ENCODE measurements around the gene SMYD3.
A peak's percentile ranks its signal among the peaks of the same experiment; 100 is the strongest.

Gene SMYD3

DNA sequence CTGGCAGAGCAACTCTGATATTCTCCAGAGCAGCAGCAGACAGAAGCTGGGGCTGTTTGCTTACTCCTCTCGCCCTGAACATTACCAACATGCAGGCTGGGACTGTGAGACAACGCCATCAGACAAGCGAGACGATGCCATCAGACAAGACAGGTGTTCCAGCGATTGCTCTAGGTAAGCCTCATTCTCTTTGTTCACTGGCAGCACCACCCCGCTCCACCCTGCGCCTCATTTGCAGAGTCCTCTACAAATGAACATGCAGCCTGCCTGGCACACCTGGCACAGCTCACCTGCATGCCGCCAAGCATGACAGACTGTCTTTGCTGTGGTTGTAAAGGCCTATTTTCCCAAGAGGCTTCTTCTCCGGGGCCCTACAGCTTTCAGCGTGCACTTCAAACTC, 346.2 kb downstream of the SMYD3 start:
- no peak overlapping the region for H3K4me3 Mint-ChIP-seq
- H3K36me3 Mint-ChIP-seq = peaks cover 8% of the 10 kb centered on the region
- H3K4me1 Mint-ChIP-seq = peaks cover 3% of the 10 kb centered on the region
- ATAC-seq (ENCODE audit: low read depth) (no peak), DNase-seq (ENCODE audit: low spot score in 2 of 2) (no peak)
- no peak overlapping the region for H3K27ac Mint-ChIP-seq
- H3K27me3 Mint-ChIP-seq = no peaks in the 10 kb centered on the region
- no peaks in the 10 kb centered on the region for H3K9me3 Mint-ChIP-seq

DNA sequence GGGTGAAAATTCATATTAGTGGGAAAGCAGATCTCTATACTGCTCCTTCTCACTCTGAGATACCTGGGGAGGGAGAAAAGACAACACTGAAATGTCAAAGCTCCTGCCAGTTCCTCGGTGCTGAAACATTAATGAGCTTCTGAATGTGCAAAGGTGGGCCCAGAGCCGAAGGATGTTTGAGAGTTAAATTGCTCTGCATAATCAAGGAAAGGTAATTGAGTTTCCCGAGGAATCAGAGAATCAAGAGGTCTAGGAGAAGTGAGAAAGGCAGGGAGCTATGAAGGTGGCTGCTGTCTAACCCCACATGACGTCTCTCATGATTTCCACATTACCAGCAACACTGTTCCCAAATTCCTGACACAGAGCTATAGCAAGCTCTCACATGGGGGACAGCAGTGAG, 346.7 kb downstream of the SMYD3 start:
- Mint-ChIP-seq H3K4me3 (no peak overlapping the region), H3K9me3 (no peaks in the 10 kb centered on the region), H3K36me3 (peaks cover 8% of the 10 kb centered on the region)

DNA sequence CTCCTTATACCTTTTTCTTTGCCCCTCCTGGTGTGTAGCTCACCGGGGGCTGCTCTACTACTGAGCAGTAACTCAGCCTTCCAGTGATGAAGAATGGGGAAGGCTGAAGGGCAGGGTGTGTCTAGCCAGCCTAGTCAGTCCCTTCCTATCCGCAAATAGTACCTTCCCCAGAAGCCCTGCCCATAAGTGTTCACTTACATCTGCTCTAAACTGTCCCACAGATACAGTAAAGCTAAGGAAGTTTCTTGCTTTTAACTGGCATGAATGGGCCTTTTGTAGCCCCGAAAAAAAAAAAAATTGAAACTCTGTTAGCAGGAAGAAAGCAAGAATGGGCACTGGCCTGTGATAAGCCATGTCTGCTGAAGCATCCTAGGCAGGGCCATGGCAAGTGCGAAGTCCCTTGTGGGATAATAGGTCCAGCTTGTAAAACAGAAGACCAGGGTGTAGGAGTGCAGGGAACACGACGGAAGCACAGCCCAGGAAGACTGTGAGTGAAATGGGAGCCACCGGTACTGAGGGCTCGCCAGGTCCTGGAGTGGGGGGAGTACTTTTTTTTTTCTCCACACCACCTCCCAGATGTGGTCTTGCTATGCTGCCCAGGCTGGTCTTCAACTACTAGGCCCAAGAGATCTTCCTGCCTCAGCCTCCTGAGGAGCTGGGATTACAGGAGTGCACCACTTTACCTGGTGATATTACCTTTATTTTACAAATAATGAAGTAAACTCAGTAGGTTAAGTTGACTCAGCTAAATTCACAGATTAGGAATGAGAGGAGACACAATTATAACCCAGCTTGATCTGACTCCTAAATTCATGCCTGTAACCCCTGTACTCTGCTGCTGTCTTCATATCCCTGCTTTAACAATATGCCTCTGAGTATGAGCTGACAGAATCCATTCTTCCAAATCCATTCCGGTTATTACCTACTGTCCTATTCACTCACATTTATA, 347.5 kb downstream of the SMYD3 start:
- DNase-seq (ENCODE audit: low spot score in 2 of 2) (no peak), ATAC-seq (ENCODE audit: low read depth) (no peak)
- Mint-ChIP-seq H3K9me3 (no peaks in the 10 kb centered on the region), H3K4me3 (no peak overlapping the region), H3K27ac (peak overlapping the region; percentile 2), H3K36me3 (peaks cover 3% of the 10 kb centered on the region), H3K4me1 (peaks cover 3% of the 10 kb centered on the region), H3K27me3 (no peaks in the 10 kb centered on the region)

More for the DNA sequence above, 346.7 kb downstream of the SMYD3 start:
- Mint-ChIP-seq H3K27ac (peak overlapping the region; percentile 2), H3K27me3 (no peaks in the 10 kb centered on the region), H3K4me1 (peaks cover 3% of the 10 kb centered on the region)
- DNase-seq (ENCODE audit: low spot score in 2 of 2) = no peak
- no peak for ATAC-seq (ENCODE audit: low read depth)

DNA sequence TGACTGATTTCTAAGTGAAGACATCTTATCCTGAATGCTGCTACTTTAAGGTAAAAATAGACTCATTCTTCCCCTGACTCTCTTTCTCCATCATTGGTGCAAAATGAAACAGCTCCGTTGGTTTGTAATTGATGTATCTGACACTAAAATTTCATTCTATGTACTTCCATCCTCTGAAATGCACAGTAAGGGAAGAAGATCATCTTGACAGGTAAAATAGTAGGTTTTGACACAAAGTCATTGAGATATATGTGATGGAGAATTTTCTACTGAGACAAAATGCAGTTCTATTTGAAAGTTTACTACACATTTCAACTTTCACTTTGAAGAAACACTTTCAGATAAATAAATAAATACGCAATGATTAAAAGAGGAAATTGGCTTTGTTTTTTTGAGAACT, 348.9 kb downstream of the SMYD3 start:
- ATAC-seq (ENCODE audit: low read depth) (no peak), DNase-seq (ENCODE audit: low spot score in 2 of 2) (no peak)
- H3K27ac Mint-ChIP-seq = no peak overlapping the region
- H3K9me3 Mint-ChIP-seq = no peaks in the 10 kb centered on the region
- H3K36me3 Mint-ChIP-seq = peaks cover 7% of the 10 kb centered on the region
- no peak overlapping the region for H3K4me3 Mint-ChIP-seq
- peaks cover 3% of the 10 kb centered on the region for H3K4me1 Mint-ChIP-seq
- H3K27me3 Mint-ChIP-seq = no peaks in the 10 kb centered on the region

DNA sequence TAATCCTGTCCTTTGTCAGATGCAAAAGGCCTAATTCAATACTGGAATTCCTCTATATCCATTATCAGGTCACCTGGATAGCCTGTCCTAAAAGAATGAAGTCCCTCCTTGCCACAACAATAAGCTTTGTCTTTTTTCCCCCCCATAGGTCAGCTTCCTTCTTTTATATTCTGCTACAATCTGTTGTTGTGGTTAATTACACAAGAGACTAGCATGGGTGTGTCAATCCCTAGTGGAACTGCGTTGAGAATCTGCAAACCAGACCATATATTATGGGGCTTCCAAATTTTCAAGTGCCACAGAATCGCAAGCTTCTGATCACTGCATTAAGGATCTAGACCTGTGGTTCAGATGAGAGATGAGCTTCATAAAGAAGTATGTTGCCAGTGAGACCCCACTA, 349.6 kb downstream of the SMYD3 start:
- Mint-ChIP-seq H3K36me3 (peaks cover 9% of the 10 kb centered on the region), H3K4me3 (no peak overlapping the region), H3K27ac (no peak overlapping the region), H3K27me3 (no peaks in the 10 kb centered on the region), H3K9me3 (no peaks in the 10 kb centered on the region), H3K4me1 (peaks cover 3% of the 10 kb centered on the region)
- no peak for ATAC-seq (ENCODE audit: low read depth)
- DNase-seq (ENCODE audit: low spot score in 2 of 2) = no peak

DNA sequence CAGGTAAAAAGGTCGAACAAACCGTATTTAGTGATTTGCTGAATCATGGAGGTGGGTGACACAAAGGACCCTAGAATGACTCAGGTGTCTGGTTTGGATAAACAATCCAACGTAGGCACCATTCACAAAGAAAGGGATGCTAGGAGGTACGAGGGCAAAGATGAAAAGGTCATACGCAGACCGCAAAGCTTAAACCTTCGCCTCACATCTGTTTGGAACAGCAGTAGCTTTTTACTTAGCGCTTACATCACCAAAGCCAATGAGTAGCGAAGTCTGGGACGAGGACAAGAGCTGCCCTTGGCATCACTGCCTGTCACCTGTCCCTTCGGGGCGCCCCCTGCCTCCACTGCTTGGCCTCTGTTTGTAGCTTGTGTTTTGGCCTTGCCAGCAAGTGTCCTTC, 350.2 kb downstream of the SMYD3 start:
- ATAC-seq (ENCODE audit: low read depth) (no peak), DNase-seq (ENCODE audit: low spot score in 2 of 2) (no peak)
- Mint-ChIP-seq H3K4me1 (peaks cover 3% of the 10 kb centered on the region), H3K36me3 (peaks cover 8% of the 10 kb centered on the region), H3K9me3 (no peaks in the 10 kb centered on the region), H3K27ac (no peak overlapping the region), H3K4me3 (no peak overlapping the region), H3K27me3 (no peaks in the 10 kb centered on the region)

DNA sequence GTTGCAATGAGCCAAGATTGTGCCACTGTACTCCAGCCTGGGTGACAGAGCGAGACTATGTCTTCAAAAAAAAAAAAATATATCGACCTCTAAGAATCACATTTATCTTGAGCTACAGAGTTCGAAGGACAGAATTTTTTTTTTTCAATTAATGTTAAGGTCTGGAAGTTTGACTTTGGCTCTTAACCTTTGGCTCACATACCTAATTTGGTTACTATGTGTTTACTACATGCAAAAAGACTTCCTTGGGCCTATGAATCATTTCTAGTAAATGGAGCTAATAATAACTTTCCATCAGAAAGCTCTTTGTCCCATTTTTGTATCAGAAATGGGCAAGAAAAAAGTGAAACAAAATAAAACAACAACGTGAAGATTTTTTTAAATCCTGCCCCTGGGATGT, 351.2 kb downstream of the SMYD3 start:
- no peak overlapping the region for H3K4me3 Mint-ChIP-seq
- peaks cover 3% of the 10 kb centered on the region for H3K4me1 Mint-ChIP-seq
- H3K27me3 Mint-ChIP-seq = no peaks in the 10 kb centered on the region
- ATAC-seq (ENCODE audit: low read depth) = no peak
- H3K36me3 Mint-ChIP-seq = peaks cover 10% of the 10 kb centered on the region
- DNase-seq (ENCODE audit: low spot score in 2 of 2) = no peak
- no peaks in the 10 kb centered on the region for H3K9me3 Mint-ChIP-seq
- no peak overlapping the region for H3K27ac Mint-ChIP-seq

DNA sequence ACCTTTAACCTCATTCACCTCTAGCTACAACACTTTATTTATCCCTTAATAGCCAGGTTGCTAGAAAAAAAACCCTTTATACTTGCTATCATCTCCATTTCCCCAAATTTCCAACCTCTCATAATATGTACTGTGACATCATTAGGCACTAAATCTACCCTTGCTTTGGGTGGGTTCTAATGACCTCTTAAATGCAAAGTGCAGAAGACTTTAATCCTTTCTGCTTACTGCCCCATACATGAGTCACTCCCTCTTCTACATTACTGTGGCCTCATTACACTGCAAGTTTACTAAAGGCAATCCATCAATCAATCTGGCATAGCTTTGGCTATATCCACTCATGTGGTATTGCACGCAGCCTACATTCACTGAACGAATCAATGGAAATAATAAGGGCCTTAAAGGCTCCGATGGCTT, 353.3 kb downstream of the SMYD3 start:
- H3K4me3 Mint-ChIP-seq = no peak overlapping the region
- ATAC-seq (ENCODE audit: low read depth) = no peak
- H3K4me1 Mint-ChIP-seq = peaks cover 2% of the 10 kb centered on the region
- peaks cover 16% of the 10 kb centered on the region for H3K36me3 Mint-ChIP-seq
- DNase-seq (ENCODE audit: low spot score in 2 of 2) = no peak
- no peaks in the 10 kb centered on the region for H3K27me3 Mint-ChIP-seq
- no peak overlapping the region for H3K27ac Mint-ChIP-seq
- no peaks in the 10 kb centered on the region for H3K9me3 Mint-ChIP-seq

DNA sequence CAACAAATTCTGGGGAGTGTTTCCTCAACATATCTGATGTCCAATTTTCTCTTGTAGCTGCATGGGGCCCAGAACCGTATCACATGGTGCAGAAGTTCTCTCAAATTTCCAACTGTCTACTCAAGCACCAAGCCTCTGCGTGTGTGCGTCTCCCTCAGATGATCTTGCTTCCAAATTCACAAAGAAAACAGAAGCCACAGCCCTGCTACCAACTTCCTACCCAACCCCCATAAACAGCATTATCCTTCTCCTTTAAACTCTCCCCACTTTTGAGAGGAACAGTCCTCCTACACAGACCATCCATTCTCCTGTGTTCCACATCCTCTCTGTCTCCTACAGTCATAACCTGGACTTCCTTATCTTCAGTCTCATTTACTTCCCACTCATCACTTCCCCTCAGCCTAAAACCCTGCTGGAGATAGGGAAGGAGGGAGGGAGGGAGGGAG, 354.1 kb downstream of the SMYD3 start:
- no peak overlapping the region for H3K4me3 Mint-ChIP-seq
- no peak overlapping the region for H3K27ac Mint-ChIP-seq
- no peak for DNase-seq (ENCODE audit: low spot score in 2 of 2)
- ATAC-seq (ENCODE audit: low read depth) = no peak
- H3K9me3 Mint-ChIP-seq = no peaks in the 10 kb centered on the region
- H3K36me3 Mint-ChIP-seq = peaks cover 20% of the 10 kb centered on the region
- no peaks in the 10 kb centered on the region for H3K4me1 Mint-ChIP-seq
- H3K27me3 Mint-ChIP-seq = no peaks in the 10 kb centered on the region

DNA sequence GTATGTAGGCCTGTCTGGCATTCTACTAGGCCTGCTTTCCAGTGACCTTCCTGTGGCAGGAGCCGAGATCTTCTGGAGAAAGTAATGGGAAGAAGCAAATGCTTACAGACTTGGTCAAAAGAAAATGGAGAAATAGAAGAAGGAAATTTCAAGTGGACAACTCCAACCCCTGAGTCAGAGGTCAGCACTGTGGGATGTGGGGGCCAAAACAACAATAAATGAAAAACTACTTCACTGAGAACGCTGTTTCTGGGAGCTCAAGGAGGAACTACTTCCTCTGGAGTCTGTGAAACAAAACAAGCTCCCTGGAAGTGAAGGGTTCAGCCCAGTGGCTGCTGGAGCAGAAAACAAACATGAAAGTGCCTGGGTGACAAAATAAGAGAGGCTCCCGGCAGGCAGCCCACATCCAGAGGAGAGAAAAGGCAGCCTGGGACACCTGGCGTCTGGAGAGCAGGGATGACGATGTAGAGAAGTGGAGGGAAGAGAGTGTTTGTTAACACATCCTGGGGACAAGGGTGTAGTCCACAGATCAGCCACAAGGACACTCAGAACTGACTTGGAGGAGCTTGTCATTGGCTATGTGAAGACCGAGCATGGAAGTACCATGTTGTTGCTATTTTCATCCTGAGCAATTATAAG, 355.2 kb downstream of the SMYD3 start:
- DNase-seq (ENCODE audit: low spot score in 2 of 2) (no peak), ATAC-seq (ENCODE audit: low read depth) (no peak)
- no peaks in the 10 kb centered on the region for H3K27me3 Mint-ChIP-seq
- no peak overlapping the region for H3K27ac Mint-ChIP-seq
- no peak overlapping the region for H3K4me3 Mint-ChIP-seq
- H3K4me1 Mint-ChIP-seq = no peaks in the 10 kb centered on the region
- no peaks in the 10 kb centered on the region for H3K9me3 Mint-ChIP-seq
- H3K36me3 Mint-ChIP-seq = peaks cover 20% of the 10 kb centered on the region

DNA sequence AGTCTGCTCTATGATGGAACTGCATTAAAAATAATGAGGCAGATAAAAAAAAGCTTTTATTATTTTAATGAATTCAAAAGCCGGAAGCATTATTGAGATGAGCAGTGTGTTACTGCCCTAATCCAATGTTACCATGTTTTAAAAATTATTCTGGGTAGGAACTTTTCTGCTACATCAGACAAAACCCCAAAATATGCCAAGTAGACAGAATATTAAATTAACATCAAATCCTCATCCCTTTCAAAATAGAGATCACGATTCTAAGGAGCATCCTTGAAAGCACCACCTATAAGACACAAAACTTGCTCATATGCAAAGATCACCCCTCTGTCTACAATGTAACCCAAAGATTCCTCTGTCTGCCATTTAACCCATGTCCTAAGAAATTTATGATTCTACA, 357.5 kb downstream of the SMYD3 start:
- H3K36me3 Mint-ChIP-seq = peaks cover 30% of the 10 kb centered on the region
- no peaks in the 10 kb centered on the region for H3K27me3 Mint-ChIP-seq
- ATAC-seq (ENCODE audit: low read depth) = no peak
- H3K9me3 Mint-ChIP-seq = no peaks in the 10 kb centered on the region
- no peaks in the 10 kb centered on the region for H3K4me1 Mint-ChIP-seq
- H3K27ac Mint-ChIP-seq = no peak overlapping the region
- DNase-seq (ENCODE audit: low spot score in 2 of 2) = no peak
- no peak overlapping the region for H3K4me3 Mint-ChIP-seq

DNA sequence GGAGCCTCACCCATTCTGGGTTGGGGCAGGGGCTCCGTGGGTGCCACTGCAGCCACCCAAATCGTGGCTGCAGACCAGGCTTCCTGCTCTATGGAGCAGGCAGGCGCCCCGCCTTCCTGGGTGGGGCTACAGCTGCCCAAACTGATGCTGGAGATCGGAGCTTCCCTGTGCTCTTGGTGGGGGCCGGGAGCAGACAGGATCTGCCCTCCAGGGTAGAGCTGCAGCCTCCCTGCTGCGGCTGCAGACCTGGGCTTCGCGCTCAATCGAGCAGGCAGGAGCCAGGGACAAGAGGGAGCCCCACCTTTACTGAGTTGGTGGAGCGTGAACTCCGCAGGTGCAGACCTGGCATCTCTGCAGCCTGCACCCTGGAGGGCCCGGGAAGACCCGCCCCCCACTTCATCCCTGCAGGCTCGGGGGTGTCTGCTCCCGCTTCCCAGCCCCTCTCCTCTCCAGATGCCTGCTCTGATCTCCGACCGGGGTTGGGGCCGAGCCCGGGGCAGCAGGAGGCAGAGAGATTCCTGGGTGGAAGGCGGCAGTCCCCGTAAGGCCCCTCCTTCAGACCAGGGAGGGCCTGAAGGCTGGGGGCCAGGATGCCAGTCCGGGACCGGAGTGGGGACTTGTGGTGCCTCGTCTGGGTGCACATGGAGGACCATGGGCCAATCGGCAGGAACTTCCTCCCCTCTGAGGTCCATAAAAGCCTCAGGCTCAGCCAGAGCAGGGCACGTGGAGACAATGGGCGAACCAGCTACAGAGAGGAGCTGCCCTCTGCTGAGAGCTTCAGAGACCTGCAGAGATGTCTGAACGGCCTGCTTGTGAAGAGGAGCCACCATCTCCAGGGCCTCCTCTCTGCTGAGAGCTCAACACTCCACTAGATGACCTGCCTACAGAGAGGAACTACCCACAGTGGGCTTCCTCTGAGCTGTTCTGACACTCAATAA, 359.3 kb downstream of the SMYD3 start:
- Mint-ChIP-seq H3K4me1 (no peaks in the 10 kb centered on the region), H3K27ac (no peak overlapping the region), H3K36me3 (peaks cover 24% of the 10 kb centered on the region), H3K9me3 (no peaks in the 10 kb centered on the region), H3K4me3 (no peak overlapping the region), H3K27me3 (no peaks in the 10 kb centered on the region)
- DNase-seq (ENCODE audit: low spot score in 2 of 2) = no peak
- no peak for ATAC-seq (ENCODE audit: low read depth)

DNA sequence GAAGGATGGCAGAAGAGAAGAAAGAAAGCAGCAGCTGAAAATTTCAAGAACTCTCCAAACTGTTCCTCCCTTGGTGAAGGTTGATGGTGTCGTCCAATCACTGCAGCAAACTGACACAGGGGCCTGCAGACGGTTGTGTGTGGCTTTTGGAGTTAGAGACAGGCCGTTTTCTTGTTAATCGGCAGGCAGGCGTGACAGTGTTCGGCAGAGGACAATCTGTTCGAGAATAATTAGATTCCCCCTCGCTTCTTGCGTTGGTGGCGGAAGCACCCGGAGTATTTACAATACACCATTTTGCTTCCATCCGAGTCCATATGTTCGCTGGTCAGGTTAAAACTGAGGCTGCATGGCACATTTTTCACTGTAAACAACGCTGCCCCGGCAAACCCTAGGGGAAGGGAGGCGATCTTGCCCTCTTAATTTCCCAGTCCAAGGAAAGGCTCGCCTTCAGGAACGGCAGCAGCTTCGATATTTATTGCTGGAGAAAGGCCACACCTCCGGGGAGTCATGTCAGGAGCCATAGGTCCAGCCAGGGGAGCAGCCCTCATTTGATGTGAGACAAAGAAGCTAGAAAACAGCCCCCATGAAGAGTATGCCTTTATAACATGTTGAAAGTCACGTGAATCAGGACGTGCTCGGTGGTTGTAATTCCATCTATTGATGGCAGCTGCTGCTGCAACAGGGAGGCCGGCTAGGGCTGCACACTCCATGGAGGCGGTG, 360.1 kb downstream of the SMYD3 start:
- no peaks in the 10 kb centered on the region for H3K4me1 Mint-ChIP-seq
- DNase-seq (ENCODE audit: low spot score in 2 of 2) (no peak), ATAC-seq (ENCODE audit: low read depth) (no peak)
- no peak overlapping the region for H3K27ac Mint-ChIP-seq
- no peak overlapping the region for H3K4me3 Mint-ChIP-seq
- H3K9me3 Mint-ChIP-seq = no peaks in the 10 kb centered on the region
- H3K36me3 Mint-ChIP-seq = peaks cover 24% of the 10 kb centered on the region
- no peaks in the 10 kb centered on the region for H3K27me3 Mint-ChIP-seq
